SK-N-SH (cell line): ENCODE measurements around the gene CCDC60. TPM values are rescaled to one million over a fixed set of nuclear protein-coding genes. Genes with fewer than 3 reads are reported as not detected.

Source experiments
- CTCF ChIA-PET: fragments of 300-600, 350-600 bp; formaldehyde crosslinking; extraction: SDS; loops from one replicate; lab custom pipeline; 2021; lab: Yijun Ruan, JAX
- POLR2A ChIA-PET: fragments of 350-600 bp; sonication (Branson Sonifier 250); formaldehyde crosslinking; extraction: SDS; loops from one replicate; lab custom pipeline; 2020; ENCODE audit warnings: antibody characterized with exemption, inconsistent platforms; lab: Yijun Ruan, JAX
- DNase-seq: peaks from one replicate; pipeline ENCODE4 v3.0.0; 2012
- H2AFZ ChIP-seq: fragments of 200-600 bp; sonication (generic); 2 replicates; pipeline ENCODE4 v1.8.1; 2016; ENCODE audit warnings: antibody characterized with exemption, mild to moderate bottlenecking, low read depth
- H3F3A ChIP-seq: fragments of 200-600 bp; sonication (generic); replicated peaks from 2 replicates; pipeline ENCODE3; 2016; ENCODE audit warnings: antibody characterized with exemption, mild to moderate bottlenecking; ENCODE audit not compliant: insufficient read depth
- H3K27ac ChIP-seq, 2 experiments: fragments of 200-500 bp in 1 of 2; fragments of 200-600 bp in 1 of 2; sonication (Bioruptor generic) in 1 of 2; sonication (generic), shearing (Covaris generic) in 1 of 2; 2 replicates each; pipeline versions ENCODE4 v1.5.1 to v1.6.1; 2014 to 2016; ENCODE audit warnings: low read depth in 2 of 2, inconsistent platforms in 1 of 2, low read length in 1 of 2, mild to moderate bottlenecking in 1 of 2, mixed read lengths in 1 of 2
- H3K27me3 ChIP-seq: fragments of 200-600 bp; sonication (generic), shearing (Covaris generic); 2 replicates; pipeline ENCODE4 v1.6.1; 2016; ENCODE audit warnings: mixed run types; ENCODE audit not compliant: insufficient read depth
- H3K36me3 ChIP-seq, 2 experiments: fragments of 200-500 bp in 1 of 2; fragments of 200-600 bp in 1 of 2; sonication (Bioruptor generic) in 1 of 2; sonication (generic) in 1 of 2; replicated peaks in 1 of 2; 2 replicates each; pipeline versions ENCODE3 to v1.5.1; 2014 to 2016; ENCODE audit warnings: low read length in 1 of 2, mild to moderate bottlenecking in 1 of 2; ENCODE audit not compliant: insufficient read depth in 2 of 2, control insufficient read depth in 1 of 2
- H3K4me1 ChIP-seq, 2 experiments: fragments of 200-500 bp in 1 of 2; fragments of 200-600 bp in 1 of 2; sonication (Bioruptor generic) in 1 of 2; sonication (generic), shearing (Covaris generic) in 1 of 2; 2 replicates each; pipeline versions ENCODE4 v1.5.1 to v1.6.1; 2014 to 2016; ENCODE audit warnings: low read depth in 1 of 2, low read length in 1 of 2, mixed run types in 1 of 2; ENCODE audit not compliant: insufficient read depth in 2 of 2, control insufficient read depth in 1 of 2
- H3K4me2 ChIP-seq: fragments of 200-600 bp; sonication (generic), shearing (Covaris generic); 2 replicates; pipeline ENCODE4 v1.6.1; 2017; ENCODE audit warnings: mixed run types
- H3K4me3 ChIP-seq, 2 experiments: fragments of 200-500 bp in 1 of 2; fragments of 200-600 bp in 1 of 2; sonication (Bioruptor generic) in 1 of 2; sonication (generic), shearing (Covaris generic) in 1 of 2; 2 replicates each; pipeline versions ENCODE4 v1.5.1 to v1.8.1; 2014 to 2016; ENCODE audit warnings: low read depth in 2 of 2, inconsistent platforms in 1 of 2, low read length in 1 of 2, mild to moderate bottlenecking in 1 of 2, mixed read lengths in 1 of 2, moderate library complexity in 1 of 2
- H3K79me2 ChIP-seq: fragments of 200-600 bp; sonication (generic); 2 replicates; pipeline ENCODE4 v1.8.1; 2017; ENCODE audit warnings: mild to moderate bottlenecking; ENCODE audit not compliant: insufficient read depth
- H3K9ac ChIP-seq: fragments of 200-600 bp; sonication (generic); 2 replicates; pipeline ENCODE4 v1.6.1; 2017; ENCODE audit warnings: mixed run types
- H3K9me2 ChIP-seq: fragments of 200-600 bp; sonication (generic); 2 replicates; pipeline ENCODE4 v1.6.1; 2017; ENCODE audit warnings: mixed run types
- H3K9me3 ChIP-seq: fragments of 200-600 bp; sonication (generic); 2 replicates; pipeline ENCODE4 v1.6.1; 2017; ENCODE audit warnings: mixed run types, mild to moderate bottlenecking, moderate library complexity
- H4K20me1 ChIP-seq: fragments of 200-600 bp; sonication (generic); 2 replicates; pipeline ENCODE4 v1.6.1; 2017; ENCODE audit warnings: mild to moderate bottlenecking, mixed run types; ENCODE audit not compliant: insufficient read depth
- CHD2 ChIP-seq: fragments of 150-350 bp; IDR thresholded peaks from 2 replicates; pipeline ENCODE4 v1.6.1; 2018; ENCODE audit warnings: low read length; ENCODE audit not compliant: partially characterized antibody
- EZH2phosphoT487 ChIP-seq: fragments of 200-600 bp; sonication (generic); IDR thresholded peaks from 2 replicates; pipeline ENCODE4 v1.6.1; 2017; ENCODE audit warnings: low read depth, mixed run types, mild to moderate bottlenecking, antibody characterized with exemption, moderate library complexity, borderline replicate concordance
- FOSL2 ChIP-seq: IDR thresholded peaks from 2 replicates; pipeline ENCODE4 v1.4.0; 2012; ENCODE audit warnings: low read depth, mild to moderate bottlenecking, moderate library complexity, borderline replicate concordance
- GATA2 ChIP-seq: sonication (generic); formaldehyde crosslinking; IDR thresholded peaks from 2 replicates; pipeline ENCODE4 v1.5.0; 2020; ENCODE audit warnings: mild to moderate bottlenecking, missing genetic modification reagents
- JUND ChIP-seq: IDR thresholded peaks from 2 replicates; pipeline ENCODE4 v1.4.0; 2012
- MAX ChIP-seq: IDR thresholded peaks from 2 replicates; pipeline ENCODE4 v1.4.0; 2012; ENCODE audit warnings: low read depth
- MXI1 ChIP-seq: IDR thresholded peaks from 2 replicates; pipeline ENCODE4 v1.6.1; 2012; ENCODE audit warnings: mild to moderate bottlenecking, low read depth, low read length, improper control_type of control experiment
- NFIC ChIP-seq: IDR thresholded peaks from 2 replicates; pipeline ENCODE4 v1.4.0; 2012; ENCODE audit warnings: borderline replicate concordance
- NRF1 ChIP-seq: IDR thresholded peaks from 2 replicates; pipeline ENCODE4 v1.6.1; 2012; ENCODE audit warnings: low read depth, mild to moderate bottlenecking, low read length
- RAD21 ChIP-seq: IDR thresholded peaks from 2 replicates; pipeline ENCODE4 v1.6.1; 2012; ENCODE audit warnings: mild to moderate bottlenecking, low read length
- REST ChIP-seq: IDR thresholded peaks from 2 replicates; pipeline ENCODE4 v1.6.1; 2012; ENCODE audit warnings: mild to moderate bottlenecking, low read depth, low read length, moderate library complexity
- RXRA ChIP-seq: IDR thresholded peaks from 2 replicates; pipeline ENCODE4 v1.4.0; 2012; ENCODE audit warnings: low read depth, mild to moderate bottlenecking, borderline replicate concordance
- SIN3A ChIP-seq: IDR thresholded peaks from 2 replicates; pipeline ENCODE4 v1.6.1; 2012; ENCODE audit warnings: low read depth, mild to moderate bottlenecking, low read length, moderate library complexity, borderline replicate concordance
- SMC3 ChIP-seq: IDR thresholded peaks from 2 replicates; pipeline ENCODE4 v1.6.1; 2012; ENCODE audit warnings: low read depth, low read length, improper control_type of control experiment
- TCF12 ChIP-seq: IDR thresholded peaks from 2 replicates; pipeline ENCODE4 v1.4.0; 2012
- TEAD4 ChIP-seq: IDR thresholded peaks from 2 replicates; pipeline ENCODE4 v1.4.0; 2012; ENCODE audit warnings: mild to moderate bottlenecking, borderline replicate concordance; ENCODE audit not compliant: insufficient read depth
- USF1 ChIP-seq: IDR thresholded peaks from 2 replicates; pipeline ENCODE4 v1.4.0; 2012; ENCODE audit warnings: low read depth, borderline replicate concordance
- YY1 ChIP-seq: IDR thresholded peaks from 2 replicates; pipeline ENCODE4 v1.4.0; 2012; ENCODE audit warnings: low read depth, mild to moderate bottlenecking
- WGBS: methylation state at CpG from one replicate; pipeline ENCODE4 v1.1.6; 2017; ENCODE audit warnings: low lambda C conversion rate; 5-methylcytosine and 5-hydroxymethylcytosine counted together
- polyA plus RNA-seq, 3 experiments: library from polyadenylated mRNA; depleted of rRNA; stranded (reverse); fragments of >200 nt; gene quantifications; 2 replicates each; pipeline ENCODE4 v1.2.3, GENCODE V29; 2012
- TF ChIP-seq, protein P1 (sequence below): fragments of 150-350 bp; IDR thresholded peaks from 2 replicates; pipeline ENCODE4 v1.6.1; 2017; ENCODE audit warnings: antibody characterized with exemption, low read length, low read depth, borderline replicate concordance
- TF ChIP-seq, protein P2 (sequence below): fragments of 150-350 bp; IDR thresholded peaks from 2 replicates; pipeline ENCODE4 v1.6.1; 2016; ENCODE audit warnings: mild to moderate bottlenecking, low read depth, low read length

The CCDC60 gene
- polyA plus RNA-seq, 1 of the 3 experiments (the other 2 are of a cell fraction) = not detected

DNA sequence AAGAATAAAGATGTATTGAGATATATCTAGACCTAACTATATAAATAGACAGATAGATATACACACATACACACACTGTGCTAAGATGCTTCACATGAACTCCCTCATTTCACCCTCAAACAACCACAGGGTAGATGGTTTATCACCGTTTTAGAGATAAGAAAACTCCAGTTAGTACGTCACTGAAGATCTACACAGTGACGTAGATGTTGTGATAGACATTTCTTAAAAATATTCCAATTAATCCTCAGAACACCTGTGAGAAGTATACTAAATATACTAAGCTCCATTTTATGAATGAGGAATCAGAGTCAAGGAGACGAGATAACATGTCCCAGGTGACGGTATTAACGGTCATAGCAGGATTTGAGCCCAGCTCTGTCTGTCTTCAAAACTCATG lies 31.5 kb downstream of the CCDC60 start:
- Histone ChIP-seq H3K27ac (no peak overlapping the region), H3K9me3 (no peaks in the 10 kb centered on the region), H2AFZ (no peak overlapping the region), H3K79me2 (no peaks in the 10 kb centered on the region), H3K9me2 (no peaks in the 10 kb centered on the region), H3K9ac (no peak overlapping the region), H3K4me3 (no peak overlapping the region), H3K4me1 (no peaks in the 10 kb centered on the region; a peak in 1 of 4 replicates), H3K4me2 (no peak overlapping the region), H4K20me1 (no peaks in the 10 kb centered on the region), H3F3A (no peaks in the 10 kb centered on the region), H3K36me3 (no peaks in the 10 kb centered on the region), H3K27me3 (no peaks in the 10 kb centered on the region)
- CTCF ChIA-PET = no interaction called here
- no peak for DNase-seq
- TF ChIP-seq REST (no peak), GATA2 (no peak), MAX (no peak), EZH2phosphoT487 (no peak), USF1 (no peak), RAD21 (no peak), JUND (no peak), SIN3A (no peak), TEAD4 (no peak), FOSL2 (no peak), SMC3 (no peak), MXI1 (no peak), CHD2 (no peak), YY1 (no peak), TCF12 (no peak), NRF1 (no peak), RXRA (no peak), NFIC (no peak)
- TF ChIP-seq, protein P1, sequence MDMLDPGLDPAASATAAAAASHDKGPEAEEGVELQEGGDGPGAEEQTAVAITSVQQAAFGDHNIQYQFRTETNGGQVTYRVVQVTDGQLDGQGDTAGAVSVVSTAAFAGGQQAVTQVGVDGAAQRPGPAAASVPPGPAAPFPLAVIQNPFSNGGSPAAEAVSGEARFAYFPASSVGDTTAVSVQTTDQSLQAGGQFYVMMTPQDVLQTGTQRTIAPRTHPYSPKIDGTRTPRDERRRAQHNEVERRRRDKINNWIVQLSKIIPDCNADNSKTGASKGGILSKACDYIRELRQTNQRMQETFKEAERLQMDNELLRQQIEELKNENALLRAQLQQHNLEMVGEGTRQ = no peak
- TF ChIP-seq, protein P2, sequence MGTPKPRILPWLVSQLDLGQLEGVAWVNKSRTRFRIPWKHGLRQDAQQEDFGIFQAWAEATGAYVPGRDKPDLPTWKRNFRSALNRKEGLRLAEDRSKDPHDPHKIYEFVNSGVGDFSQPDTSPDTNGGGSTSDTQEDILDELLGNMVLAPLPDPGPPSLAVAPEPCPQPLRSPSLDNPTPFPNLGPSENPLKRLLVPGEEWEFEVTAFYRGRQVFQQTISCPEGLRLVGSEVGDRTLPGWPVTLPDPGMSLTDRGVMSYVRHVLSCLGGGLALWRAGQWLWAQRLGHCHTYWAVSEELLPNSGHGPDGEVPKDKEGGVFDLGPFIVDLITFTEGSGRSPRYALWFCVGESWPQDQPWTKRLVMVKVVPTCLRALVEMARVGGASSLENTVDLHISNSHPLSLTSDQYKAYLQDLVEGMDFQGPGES = no peak
- POLR2A ChIA-PET = no interaction called here
- 32% methylated on average over 6 of the region's 6 CpGs for WGBS
